IgD-negative memory B cell (primary cell): ENCODE results near the gene WNT1. TPM values are rescaled to one million over a fixed set of nuclear protein-coding genes. Genes with fewer than 3 reads are reported as not detected.

Source experiments
- H3K27ac Mint-ChIP-seq, 3 donors: one replicate each; pipeline ENCODE4 v1.8.0; 2020 to 2022; ENCODE audit warnings: mild to moderate bottlenecking in 3 of 3, mixed read lengths in 3 of 3, moderate library complexity in 1 of 3
- H3K27me3 Mint-ChIP-seq: one replicate; pipeline ENCODE4 v1.8.0; 2021; ENCODE audit warnings: mixed read lengths
- H3K36me3 Mint-ChIP-seq: one replicate; pipeline ENCODE4 v1.8.0; 2020; ENCODE audit warnings: mild to moderate bottlenecking, mixed read lengths
- H3K4me1 Mint-ChIP-seq, 3 donors: one replicate each; pipeline ENCODE4 v1.8.0; 2020 to 2022; ENCODE audit warnings: mixed read lengths in 3 of 3, mild to moderate bottlenecking in 1 of 3
- H3K4me3 Mint-ChIP-seq, 4 donors: one replicate each; pipeline ENCODE4 v1.8.0; 2020 to 2022; ENCODE audit warnings: mild to moderate bottlenecking in 4 of 4, mixed read lengths in 4 of 4, moderate library complexity in 3 of 4
- H3K9me3 Mint-ChIP-seq, 3 donors: one replicate each; pipeline ENCODE4 v1.8.0; 2020 to 2021; ENCODE audit warnings: mixed read lengths in 3 of 3, mild to moderate bottlenecking in 1 of 3
- polyA plus RNA-seq: library from polyadenylated mRNA; unstranded; fragments of 300-500 nt; fragmentation: Illumina TruSeq; gene quantifications from one replicate; pipeline ENCODE4 v1.2.3, GENCODE V29; 2021

The WNT1 gene
- polyA plus RNA-seq, 1 donor from 2014 or later, result 0.19 TPM

GRCh38 chr12:48969833-48970701, 8.1 kb upstream of the WNT1 start:
- H3K9me3 Mint-ChIP-seq, result no peaks in the 10 kb centered on the region
- peaks cover 34% of the 10 kb centered on the region for H3K27me3 Mint-ChIP-seq
- H3K27ac Mint-ChIP-seq, result no peak overlapping the region
- peaks cover 8 to 19% (median 18%) of the 10 kb centered on the region in 3 donors for H3K4me1 Mint-ChIP-seq
- peak overlapping the region; percentile 34 to 80 (median 64) for H3K4me3 Mint-ChIP-seq
- H3K36me3 Mint-ChIP-seq, result no peaks in the 10 kb centered on the region

GRCh38 chr12:48970702-48971334, 7.3 kb upstream of the WNT1 start:
- Mint-ChIP-seq H3K27ac (no peak overlapping the region), H3K36me3 (no peaks in the 10 kb centered on the region), H3K4me1 (peaks cover 8 to 19% (median 18%) of the 10 kb centered on the region in 3 donors), H3K27me3 (peaks cover 34% of the 10 kb centered on the region), H3K9me3 (no peaks in the 10 kb centered on the region), H3K4me3 (peak overlapping the region; percentile 17 to 80 (median 55))

- Mint-ChIP-seq H3K4me3 (peak overlapping the region in 2 of 4 donors; percentile 32 to 89), H3K36me3 (no peaks in the 10 kb centered on the region), H3K4me1 (peaks cover 4 to 23% (median 20%) of the 10 kb centered on the region in 3 donors)
Measured at GRCh38 chr12:48972213-48972951, 5.7 kb upstream of the WNT1 start.

GRCh38 chr12:48972952-48973483, 5.1 kb upstream of the WNT1 start:
- no peak overlapping the region for H3K27ac Mint-ChIP-seq

More at GRCh38 chr12:48972213-48972951, 5.7 kb upstream of the WNT1 start:
- Mint-ChIP-seq H3K27me3 (peaks cover 41% of the 10 kb centered on the region), H3K9me3 (no peaks in the 10 kb centered on the region), H3K27ac (no peak overlapping the region)

GRCh38 chr12:48973531-48973930, 4.6 kb upstream of the WNT1 start:
- no peak overlapping the region for H3K27ac Mint-ChIP-seq
- peaks cover 48% of the 10 kb centered on the region for H3K27me3 Mint-ChIP-seq
- no peaks in the 10 kb centered on the region for H3K9me3 Mint-ChIP-seq
- H3K4me1 Mint-ChIP-seq, result peaks cover 7 to 25% (median 20%) of the 10 kb centered on the region in 3 donors
- H3K36me3 Mint-ChIP-seq, result no peaks in the 10 kb centered on the region
- no peak overlapping the region for H3K4me3 Mint-ChIP-seq

More at GRCh38 chr12:48972952-48973483, 5.1 kb upstream of the WNT1 start:
- Mint-ChIP-seq H3K9me3 (no peaks in the 10 kb centered on the region), H3K36me3 (no peaks in the 10 kb centered on the region), H3K4me3 (no peak overlapping the region), H3K4me1 (peaks cover 7 to 25% (median 23%) of the 10 kb centered on the region in 3 donors), H3K27me3 (peaks cover 47% of the 10 kb centered on the region)

- H3K36me3 Mint-ChIP-seq, result no peaks in the 10 kb centered on the region
- H3K27me3 Mint-ChIP-seq, result peaks cover 53% of the 10 kb centered on the region
- H3K4me1 Mint-ChIP-seq, result peaks cover 11 to 30% (median 15%) of the 10 kb centered on the region in 3 donors
- H3K9me3 Mint-ChIP-seq, result no peaks in the 10 kb centered on the region
- peak overlapping the region in 1 of 4 donors; percentile 14 for H3K4me3 Mint-ChIP-seq
- peak overlapping the region in 1 of 3 donors; percentile 51 for H3K27ac Mint-ChIP-seq
Measured at GRCh38 chr12:48973941-48974673, 4.0 kb upstream of the WNT1 start.

- H3K4me1 Mint-ChIP-seq, result peaks cover 21 to 32% (median 22%) of the 10 kb centered on the region in 3 donors
- H3K4me3 Mint-ChIP-seq, result peak overlapping the region; percentile 61 to 82 (median 74)
- H3K27ac Mint-ChIP-seq, result peak overlapping the region; percentile 49 to 84 (median 50)
Measured at GRCh38 chr12:48977290-48978281, 536 bp upstream of the WNT1 start.

GRCh38 chr12:48978741-48979601, 849 bp downstream of the WNT1 start:
- Mint-ChIP-seq H3K9me3 (no peaks in the 10 kb centered on the region), H3K27me3 (peaks cover 33% of the 10 kb centered on the region), H3K4me1 (peaks cover 21 to 31% (median 22%) of the 10 kb centered on the region in 3 donors), H3K36me3 (peaks cover 2% of the 10 kb centered on the region), H3K4me3 (peak overlapping the region; percentile 86 to 96 (median 94)), H3K27ac (peak overlapping the region; percentile 65 to 84 (median 83))

More at GRCh38 chr12:48977290-48978281, 536 bp upstream of the WNT1 start:
- Mint-ChIP-seq H3K27me3 (peaks cover 44% of the 10 kb centered on the region), H3K9me3 (no peaks in the 10 kb centered on the region), H3K36me3 (peaks cover 2% of the 10 kb centered on the region)

GRCh38 chr12:48979602-48980388, 1.7 kb downstream of the WNT1 start:
- H3K27me3 Mint-ChIP-seq, result peaks cover 33% of the 10 kb centered on the region
- peak overlapping the region in 2 of 3 donors; percentile 83 to 91 for H3K27ac Mint-ChIP-seq
- H3K36me3 Mint-ChIP-seq, result peaks cover 2% of the 10 kb centered on the region
- peaks cover 21 to 31% (median 22%) of the 10 kb centered on the region in 3 donors for H3K4me1 Mint-ChIP-seq
- no peaks in the 10 kb centered on the region for H3K9me3 Mint-ChIP-seq
- peak overlapping the region; percentile 86 to 96 (median 94) for H3K4me3 Mint-ChIP-seq

- peaks cover 21 to 31% (median 22%) of the 10 kb centered on the region in 3 donors for H3K4me1 Mint-ChIP-seq
- H3K36me3 Mint-ChIP-seq, result peaks cover 2% of the 10 kb centered on the region
- H3K4me3 Mint-ChIP-seq, result peak overlapping the region; percentile 86 to 96 (median 94)
- H3K9me3 Mint-ChIP-seq, result no peaks in the 10 kb centered on the region
- peak overlapping the region in 2 of 3 donors; percentile 83 to 88 for H3K27ac Mint-ChIP-seq
- H3K27me3 Mint-ChIP-seq, result peaks cover 33% of the 10 kb centered on the region
Measured at GRCh38 chr12:48980389-48980952, 2.3 kb downstream of the WNT1 start.

GRCh38 chr12:48980953-48981756, 3.0 kb downstream of the WNT1 start:
- H3K9me3 Mint-ChIP-seq, result no peaks in the 10 kb centered on the region
- peaks cover 36% of the 10 kb centered on the region for H3K27me3 Mint-ChIP-seq
- peak overlapping the region; percentile 83 to 97 (median 90) for H3K27ac Mint-ChIP-seq
- peaks cover 2% of the 10 kb centered on the region for H3K36me3 Mint-ChIP-seq
- peak overlapping the region; percentile 86 to 96 (median 94) for H3K4me3 Mint-ChIP-seq
- H3K4me1 Mint-ChIP-seq, result peaks cover 19 to 31% (median 21%) of the 10 kb centered on the region in 3 donors
